ENCODE measurements around the gene FGF13.

Gene FGF13

GRCh38 chrX:138711399-138712347 lies at the start of gene FGF13:
Gene FGF13 (minus strand): TSS chrX:138711717. CDS start chrX:138711003, 714 bp downstream.
- no peak for DNase-seq

GRCh38 chrX:138759217-138759943 lies 47.9 kb upstream of the FGF13 start:
- DNase-seq = no peak

GRCh38 chrX:138756234-138756633 lies 44.7 kb upstream of the FGF13 start:
- DNase-seq = no peak

- no peak for DNase-seq
Measured at GRCh38 chrX:138754861-138755260, 43.3 kb upstream of the FGF13 start.

- DNase-seq = no peak
Measured at GRCh38 chrX:138748480-138748879, 37.0 kb upstream of the FGF13 start.

GRCh38 chrX:138745196-138745595 lies 33.7 kb upstream of the FGF13 start:
- DNase-seq = no peak

- no peak for DNase-seq
Measured at GRCh38 chrX:138742217-138742616, 30.7 kb upstream of the FGF13 start.

GRCh38 chrX:138740341-138740740 lies 28.8 kb upstream of the FGF13 start:
- DNase-seq = no peak

- DNase-seq = no peak
Measured at GRCh38 chrX:138723301-138723700, 11.8 kb upstream of the FGF13 start.

- no peak for DNase-seq
Measured at GRCh38 chrX:138719396-138719795, 7.9 kb upstream of the FGF13 start.

GRCh38 chrX:138718941-138719340 lies 7.4 kb upstream of the FGF13 start:
- no peak for DNase-seq

- no peak for DNase-seq
Measured at GRCh38 chrX:138710866-138711341, 613 bp downstream of the FGF13 start.

GRCh38 chrX:138709886-138710791 lies 1.4 kb downstream of the FGF13 start:
- no peak for DNase-seq

- DNase-seq = no peak
Measured at GRCh38 chrX:138708268-138708667, 3.2 kb downstream of the FGF13 start.

GRCh38 chrX:138704596-138704995 lies 6.9 kb downstream of the FGF13 start:
- no peak for DNase-seq

GRCh38 chrX:138704101-138704500 lies 7.4 kb downstream of the FGF13 start:
- no peak for DNase-seq

GRCh38 chrX:138692591-138692990 lies 18.9 kb downstream of the FGF13 start:
- no peak for DNase-seq

- DNase-seq = no peak
Measured at GRCh38 chrX:138691186-138691585, 20.3 kb downstream of the FGF13 start.

- no peak for DNase-seq
Measured at GRCh38 chrX:138690591-138690990, 20.9 kb downstream of the FGF13 start.

- DNase-seq = no peak
Measured at GRCh38 chrX:138683600-138683999, 27.9 kb downstream of the FGF13 start.

GRCh38 chrX:138669693-138670092 lies 41.8 kb downstream of the FGF13 start:
- DNase-seq = no peak

- no peak for DNase-seq
Measured at GRCh38 chrX:138664466-138664865, 47.1 kb downstream of the FGF13 start.

GRCh38 chrX:138664016-138664415 lies 47.5 kb downstream of the FGF13 start:
- no peak for DNase-seq
